AML-193 (cell line): ENCODE results near the gene SPRR2D.
"Not testable (repeated sequence)": the region's sequence is repeated elsewhere in the genome, so short reads cannot be mapped to it uniquely, and the experiment has no call there.

ENCODE experiments used
- DNase-seq, 2 experiments: peaks; one replicate each; lab custom pipeline; 2025; lab: John Stamatoyannopoulos, UW

SPRR2D gene

GRCh38 chr1:153011235-153011758 is 29.6 kb downstream of the SPRR2D start:
- DNase-seq, result not testable (repeated sequence)

- DNase-seq, result no peak
These were observed 39.5 kb downstream of the SPRR2D start, which contains the start of gene SPRR3 for GRCh38 chr1:153001382-153001781. Gene SPRR3, plus strand, starts transcription at chr1:153001749. Its CDS starts 1,272 bp downstream, at chr1:153003021.

- no peak for DNase-seq
These were observed 40.6 kb downstream of the SPRR2D start for GRCh38 chr1:153000294-153000693.

GRCh38 chr1:152999818-153000217 is 41.1 kb downstream of the SPRR2D start:
- no peak for DNase-seq

GRCh38 chr1:152998476-152998875 is 42.4 kb downstream of the SPRR2D start:
- no peak for DNase-seq

- DNase-seq, result no peak
These were observed 43.0 kb downstream of the SPRR2D start for GRCh38 chr1:152997901-152998300.

GRCh38 chr1:152996633-152997400 is 44.1 kb downstream of the SPRR2D start:
- DNase-seq, result no peak

- DNase-seq, result no peak
These were observed 45.1 kb downstream of the SPRR2D start for GRCh38 chr1:152995842-152996241.

- DNase-seq, result no peak
These were observed 47.7 kb downstream of the SPRR2D start for GRCh38 chr1:152993186-152993585.
